ENCODE results near the gene PARP2. TPM values are rescaled to one million over a fixed set of nuclear protein-coding genes. Genes with fewer than 3 reads are reported as not detected.

PARP2 gene
- total RNA-seq, 1 donor from 2014 or later = 17.1 TPM

- intact Hi-C loops (cut with DNase I) = loop anchor here (10.0 kb wide), 1 partner anchor 285 kb away; no protein-coding TSS in a partner anchor
- Histone ChIP-seq H3K9me3 (no peaks in the 10 kb centered on the region), H3K4me1 (peaks cover 25% of the 10 kb centered on the region), H3K27me3 (ENCODE audit: low read depth) (no peaks in the 10 kb centered on the region), H3K36me3 (peaks cover 24% of the 10 kb centered on the region), H3K4me3 (no peak overlapping the region), H3K27ac (no peak overlapping the region)
- ATAC-seq = no peak
- TF ChIP-seq CTCF (IDR thresholded peaks at IDR 0.05) = no peak
- DNase-seq = no peak
Observed at GRCh38 chr14:20329355-20329754, 14.1 kb upstream of the PARP2 start.

GRCh38 chr14:20331053-20331613 is 12.3 kb upstream of the PARP2 start:
- intact Hi-C loops (cut with DNase I) = no loop called here
- Histone ChIP-seq H3K36me3 (peaks cover 8% of the 10 kb centered on the region), H3K4me1 (peaks cover 25% of the 10 kb centered on the region), H3K9me3 (no peaks in the 10 kb centered on the region), H3K27me3 (ENCODE audit: low read depth) (no peaks in the 10 kb centered on the region), H3K27ac (no peak overlapping the region), H3K4me3 (no peak overlapping the region)
- ATAC-seq = no peak
- no peak for TF ChIP-seq CTCF (IDR thresholded peaks at IDR 0.05)
- no peak for DNase-seq

GRCh38 chr14:20332431-20332787 is 11.0 kb upstream of the PARP2 start:
- no peaks in the 10 kb centered on the region for H3K27me3 ChIP-seq (ENCODE audit: low read depth)
- intact Hi-C loops (cut with DNase I) = no loop called here
- DNase-seq (no peak), ATAC-seq (peak in 1 of 2 donors; percentile 5)
- no peak for TF ChIP-seq CTCF (IDR thresholded peaks at IDR 0.05)
- H3K4me1 ChIP-seq = peaks cover 24% of the 10 kb centered on the region
- peak overlapping the region; percentile 86 for H3K27ac ChIP-seq
- peak overlapping the region; percentile 73 for H3K4me3 ChIP-seq
- no peaks in the 10 kb centered on the region for H3K36me3 ChIP-seq
- no peaks in the 10 kb centered on the region for H3K9me3 ChIP-seq

- Histone ChIP-seq H3K27me3 (ENCODE audit: low read depth) (no peaks in the 10 kb centered on the region), H3K9me3 (no peaks in the 10 kb centered on the region), H3K36me3 (no peaks in the 10 kb centered on the region), H3K4me3 (peak within 1 kb of the TSS; percentile 73), H3K4me1 (peaks cover 20% of the 10 kb centered on the region), H3K27ac (peak within 1 kb of the TSS; percentile 86)
- intact Hi-C loops (cut with DNase I) = no loop called here
- DNase-seq (no peak), ATAC-seq (peak; percentile 96 to 99)
- no peak for TF ChIP-seq CTCF (IDR thresholded peaks at IDR 0.05)
Observed at GRCh38 chr14:20332788-20333493, 10.5 kb upstream of the PARP2 start, which contains the start of gene CCNB1IP1. CCNB1IP1 (minus strand) TSS chr14:20333279; CDS start chr14:20316523, 16,756 bp downstream.

- Histone ChIP-seq H3K36me3 (no peaks in the 10 kb centered on the region), H3K27me3 (ENCODE audit: low read depth) (no peaks in the 10 kb centered on the region), H3K4me1 (peaks cover 20% of the 10 kb centered on the region), H3K27ac (peak overlapping the region; percentile 86), H3K4me3 (peak overlapping the region; percentile 73), H3K9me3 (no peaks in the 10 kb centered on the region)
- intact Hi-C loops (cut with DNase I) = no loop called here
- no peak for TF ChIP-seq CTCF (IDR thresholded peaks at IDR 0.05)
- ATAC-seq (peak in 1 of 2 donors; percentile 5), DNase-seq (no peak)
Observed at GRCh38 chr14:20333494-20333841, 10.0 kb upstream of the PARP2 start.

All from lower lobe of right lung (tissue), 2 donors.